ENCODE data around the gene C16orf86.

DNA sequence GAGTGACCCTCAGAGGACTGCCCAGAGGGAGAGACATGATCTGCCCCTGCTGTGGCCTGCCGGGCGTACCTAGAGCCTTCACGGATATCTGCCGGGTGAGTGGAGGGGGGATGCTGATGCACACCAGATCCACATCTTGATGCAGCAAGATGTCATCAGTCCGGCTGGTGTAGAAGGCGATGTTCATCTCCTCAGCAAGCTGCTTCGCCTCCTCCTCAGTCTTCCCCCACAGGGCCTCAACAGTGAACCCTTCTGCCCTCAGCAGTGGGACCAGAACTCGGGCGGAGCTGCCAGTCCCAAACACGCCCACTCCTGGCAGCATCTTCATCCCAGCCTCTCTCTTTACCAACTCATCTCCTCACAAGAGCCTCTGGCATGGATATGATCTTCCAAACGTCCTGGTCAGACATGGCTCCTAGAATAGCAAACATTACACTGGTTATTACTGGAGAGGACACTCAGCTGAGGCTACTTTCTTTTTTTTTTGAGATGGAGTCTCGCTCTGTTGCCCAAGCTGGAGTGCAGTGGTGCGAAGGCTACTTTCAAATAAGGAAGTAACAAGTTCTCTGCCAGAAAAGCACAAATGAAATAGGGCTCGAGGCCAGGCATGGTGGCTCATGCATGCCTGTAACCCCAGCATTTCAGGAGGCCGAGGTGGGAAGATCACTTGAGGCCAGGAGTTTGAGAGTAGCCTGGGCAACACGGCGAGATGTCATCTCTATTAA is 18.9 kb downstream of the C16orf86 start:
- no peak for TF ChIP-seq POLR2AphosphoS5 (IDR thresholded peaks at IDR 0.05; ENCODE audit: low read depth, low read length)
- TF ChIP-seq REST (IDR thresholded peaks at IDR 0.05; ENCODE audit: insufficient read depth in 1 of 2, low read depth in 2 of 2, low read length in 2 of 2), result no peak

Data from PFSK-1 (cell line).